HUES48 (cell line): ENCODE results near the gene PHF11.
A peak's percentile ranks its signal among the peaks of the same experiment; 100 is the strongest.
"Not testable (repeated sequence)": the region's sequence is repeated elsewhere in the genome, so short reads cannot be mapped to it uniquely, and the experiment has no call there.

Experiments used
- H3K27ac ChIP-seq: one replicate; pipeline ENCODE4 v1.7.0; 2013; ENCODE audit warnings: low read depth, low read length, inconsistent platforms
- H3K27me3 ChIP-seq: 2 replicates; pipeline ENCODE4 v1.6.1; 2013; ENCODE audit warnings: mild to moderate bottlenecking, low read length; ENCODE audit not compliant: control insufficient read depth, insufficient read depth
- H3K36me3 ChIP-seq: 2 replicates; pipeline ENCODE4 v1.6.1; 2013; ENCODE audit warnings: low read length; ENCODE audit not compliant: control insufficient read depth, insufficient read depth
- H3K4me1 ChIP-seq: 2 replicates; pipeline ENCODE4 v1.6.1; 2013; ENCODE audit warnings: mild to moderate bottlenecking, low read length; ENCODE audit not compliant: control insufficient read depth, insufficient read depth
- H3K4me3 ChIP-seq: 2 replicates; pipeline ENCODE4 v1.5.1; 2013; ENCODE audit warnings: mild to moderate bottlenecking, low read depth, low read length
- H3K9ac ChIP-seq: 2 replicates; pipeline ENCODE4 v1.6.1; 2013; ENCODE audit warnings: mild to moderate bottlenecking, low read depth, low read length, moderate library complexity
- H3K9me3 ChIP-seq: 2 replicates; pipeline ENCODE4 v1.6.1; 2013; ENCODE audit warnings: low read length; ENCODE audit not compliant: control insufficient read depth, insufficient read depth

The PHF11 gene

GRCh38 chr13:49546561-49546960 lies 50.8 kb downstream of the PHF11 start:
- no peaks in the 10 kb centered on the region for H3K9me3 ChIP-seq
- H3K9ac ChIP-seq: no peak overlapping the region
- no peak overlapping the region for H3K27ac ChIP-seq
- no peaks in the 10 kb centered on the region for H3K27me3 ChIP-seq
- no peak overlapping the region for H3K4me3 ChIP-seq
- no peaks in the 10 kb centered on the region for H3K4me1 ChIP-seq
- peaks cover 80% of the 10 kb centered on the region for H3K36me3 ChIP-seq

- Histone ChIP-seq H3K27me3 (no peaks in the 10 kb centered on the region), H3K36me3 (peaks cover 79% of the 10 kb centered on the region), H3K27ac (no peak overlapping the region), H3K4me3 (no peak overlapping the region), H3K9me3 (no peaks in the 10 kb centered on the region), H3K4me1 (no peaks in the 10 kb centered on the region), H3K9ac (no peak overlapping the region)
These were observed 53.5 kb downstream of the PHF11 start for GRCh38 chr13:49549289-49549688.

GRCh38 chr13:49550942-49551644 lies 55.3 kb downstream of the PHF11 start:
- Histone ChIP-seq H3K36me3 (peaks cover 69% of the 10 kb centered on the region), H3K27ac (no peak overlapping the region), H3K9me3 (no peaks in the 10 kb centered on the region)

GRCh38 chr13:49553888-49554287 lies 58.1 kb downstream of the PHF11 start:
- no peak overlapping the region for H3K4me3 ChIP-seq
- no peaks in the 10 kb centered on the region for H3K4me1 ChIP-seq
- H3K27ac ChIP-seq: no peak overlapping the region
- H3K9me3 ChIP-seq: no peaks in the 10 kb centered on the region
- no peaks in the 10 kb centered on the region for H3K27me3 ChIP-seq
- H3K36me3 ChIP-seq: peaks cover 62% of the 10 kb centered on the region
- no peak overlapping the region for H3K9ac ChIP-seq

More at GRCh38 chr13:49550942-49551644, 55.3 kb downstream of the PHF11 start:
- no peak overlapping the region for H3K9ac ChIP-seq
- no peaks in the 10 kb centered on the region for H3K27me3 ChIP-seq
- H3K4me3 ChIP-seq: no peak overlapping the region
- no peaks in the 10 kb centered on the region for H3K4me1 ChIP-seq

GRCh38 chr13:49554387-49554786 lies 58.6 kb downstream of the PHF11 start:
- no peaks in the 10 kb centered on the region for H3K4me1 ChIP-seq
- H3K4me3 ChIP-seq: no peak overlapping the region
- H3K9me3 ChIP-seq: no peaks in the 10 kb centered on the region
- no peak overlapping the region for H3K27ac ChIP-seq
- H3K9ac ChIP-seq: no peak overlapping the region
- H3K36me3 ChIP-seq: peaks cover 61% of the 10 kb centered on the region
- H3K27me3 ChIP-seq: no peaks in the 10 kb centered on the region

- H3K4me3 ChIP-seq: no peak overlapping the region
- peaks cover 50% of the 10 kb centered on the region for H3K36me3 ChIP-seq
- H3K27ac ChIP-seq: no peak overlapping the region
- no peaks in the 10 kb centered on the region for H3K27me3 ChIP-seq
- H3K4me1 ChIP-seq: no peaks in the 10 kb centered on the region
- H3K9me3 ChIP-seq: no peaks in the 10 kb centered on the region
- H3K9ac ChIP-seq: no peak overlapping the region
These were observed 63.3 kb downstream of the PHF11 start for GRCh38 chr13:49559006-49559405.

GRCh38 chr13:49560270-49561061 lies 64.7 kb downstream of the PHF11 start:
- Histone ChIP-seq H3K27me3 (no peaks in the 10 kb centered on the region), H3K36me3 (peaks cover 45% of the 10 kb centered on the region), H3K4me1 (no peaks in the 10 kb centered on the region), H3K9ac (no peak overlapping the region), H3K4me3 (no peak overlapping the region), H3K27ac (peak overlapping the region; percentile 52), H3K9me3 (no peaks in the 10 kb centered on the region)

- Histone ChIP-seq H3K4me3 (no peak overlapping the region), H3K4me1 (no peaks in the 10 kb centered on the region), H3K27ac (peak overlapping the region; percentile 52), H3K9ac (no peak overlapping the region), H3K27me3 (no peaks in the 10 kb centered on the region), H3K9me3 (no peaks in the 10 kb centered on the region), H3K36me3 (peaks cover 41% of the 10 kb centered on the region)
These were observed 65.3 kb downstream of the PHF11 start for GRCh38 chr13:49561062-49561410.

GRCh38 chr13:49563516-49563915 lies 67.8 kb downstream of the PHF11 start:
- H3K9ac ChIP-seq: no peak overlapping the region
- H3K36me3 ChIP-seq: peaks cover 42% of the 10 kb centered on the region

GRCh38 chr13:49565461-49565860 lies 69.7 kb downstream of the PHF11 start:
- H3K27me3 ChIP-seq, H3K9me3 ChIP-seq, H3K27ac ChIP-seq, H3K9ac ChIP-seq, H3K4me1 ChIP-seq, H3K4me3 ChIP-seq: not testable (repeated sequence)
- peaks cover 30% of the 10 kb centered on the region for H3K36me3 ChIP-seq

More at GRCh38 chr13:49563516-49563915, 67.8 kb downstream of the PHF11 start:
- H3K9me3 ChIP-seq: no peaks in the 10 kb centered on the region
- H3K4me3 ChIP-seq: no peak overlapping the region
- no peaks in the 10 kb centered on the region for H3K4me1 ChIP-seq
- H3K27ac ChIP-seq: no peak overlapping the region
- no peaks in the 10 kb centered on the region for H3K27me3 ChIP-seq

- H3K9me3 ChIP-seq: no peaks in the 10 kb centered on the region
- H3K9ac ChIP-seq: no peak overlapping the region
- no peak overlapping the region for H3K27ac ChIP-seq
- no peaks in the 10 kb centered on the region for H3K27me3 ChIP-seq
- no peaks in the 10 kb centered on the region for H3K4me1 ChIP-seq
- peaks cover 21% of the 10 kb centered on the region for H3K36me3 ChIP-seq
- H3K4me3 ChIP-seq: no peak overlapping the region
These were observed 70.7 kb downstream of the PHF11 start for GRCh38 chr13:49566461-49566860.
